ENCODE data around the gene TM9SF1. TPM values are rescaled to one million over a fixed set of nuclear protein-coding genes. Genes with fewer than 3 reads are reported as not detected.

The TM9SF1 gene
- total and polyA plus RNA-seq, 2 of the 13 experiments (the other 11 are each of a cell fraction or from before 2014, with no cell fraction given) = 83.2 to 110 TPM

DNA sequence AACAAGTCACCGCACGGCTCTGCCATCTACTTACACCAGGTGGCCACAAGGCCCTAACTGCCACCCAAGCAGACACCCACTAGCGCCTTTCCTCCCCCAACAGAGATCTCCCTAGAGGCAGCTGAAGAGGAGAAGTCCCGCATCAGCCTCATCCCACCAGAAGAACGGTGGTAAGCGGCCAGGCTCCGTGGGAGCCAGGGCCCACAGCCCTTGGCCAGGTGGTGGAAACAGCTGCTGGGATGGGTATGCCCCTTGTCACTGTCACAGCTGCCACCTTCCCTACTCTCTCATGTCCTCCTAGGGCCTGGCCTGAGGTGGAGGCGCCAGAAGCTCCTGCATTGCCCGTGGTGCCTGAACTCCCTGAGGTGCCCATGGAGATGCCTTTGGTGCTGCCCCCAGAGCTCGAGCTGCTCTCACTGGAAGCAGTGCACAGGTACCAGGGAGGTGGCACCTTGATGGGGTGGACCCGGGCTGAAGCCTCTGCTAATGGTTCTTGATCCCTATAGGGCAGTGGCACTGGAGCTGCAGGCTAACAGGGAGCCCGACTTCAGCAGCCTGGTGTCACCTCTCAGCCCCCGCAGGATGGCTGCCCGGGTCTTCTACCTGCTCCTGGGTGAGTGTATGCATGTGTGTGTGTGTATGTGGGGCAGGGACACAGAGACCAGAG, 15.8 kb downstream of the TM9SF1 start:
- FAIRE-seq (no peak), ATAC-seq (peak; percentile 0), DNase-seq (ENCODE audit: low spot score) (no peak)
- no peak overlapping the region for H3K4me3 ChIP-seq (replicated peaks in 1 of 3; ENCODE audit: insufficient read depth in 1 of 3, low read depth in 2 of 3, low read length in 3 of 3)
- ChIA-PET CTCF (ENCODE audit: low intra/inter-chr PET ratio, low total read pairs) (no interaction called here), POLR2A (interaction anchor here (0.6 to 8.1 kb wide), 15 partner anchors 9 to 128 kb away, joined by 3 to 65 read pairs (median 5); partner anchors contain the start of genes CARMIL3, CHMP4A, DCAF11 and EMC9)
- H3K4me1 ChIP-seq (ENCODE audit: insufficient read depth, low read length) = no peaks in the 10 kb centered on the region
- peaks cover 62 to 67% of the 10 kb centered on the region in 2 experiments for H3K36me3 ChIP-seq (replicated peaks in 1 of 2; ENCODE audit: control insufficient read depth in 1 of 2, insufficient read depth in 2 of 2, low read length in 2 of 2)
- H3K27ac ChIP-seq (ENCODE audit: extremely low read length, insufficient read depth, low read length) = no peak overlapping the region
- no peak overlapping the region for H3K9ac ChIP-seq (ENCODE audit: insufficient read depth, low read depth, low read length)
- no peaks in the 10 kb centered on the region for H4K20me1 ChIP-seq (ENCODE audit: insufficient read depth, low read length)
- no peaks in the 10 kb centered on the region for H3K79me2 ChIP-seq (ENCODE audit: insufficient read depth, low read length)
- H3K4me2 ChIP-seq (ENCODE audit: low read depth, low read length) = no peak overlapping the region
- intact Hi-C loops (cut with micrococcal nuclease; ENCODE audit: unreplicated experiment) = no loop called here
- 94% methylated on average over 14 of the region's 14 CpGs for WGBS (ENCODE audit: low lambda C conversion rate)
- BruUV-seq (replicated peaks) = no TSS peak
- H2AFZ ChIP-seq (ENCODE audit: low read length) = no peak overlapping the region
- no peaks in the 10 kb centered on the region for H3K9me3 ChIP-seq (ENCODE audit: low read length)
- no peaks in the 10 kb centered on the region for H3K27me3 ChIP-seq (ENCODE audit: control insufficient read depth in 1 of 2, insufficient read depth in 2 of 2, low read length in 2 of 2)
- in situ Hi-C loops (cut with HindIII; ENCODE audit: extremely low pct_ligation_motif_present, low pct_unique_long_range_greater_than_20kb) = no loop called here
- TF ChIP-seq SMAD1 (CRISPR knock-in tag; IDR thresholded peaks at IDR 0.05; ENCODE audit: borderline replicate concordance, low read depth) (no peak), KDM2A (CRISPR knock-in tag; IDR thresholded peaks at IDR 0.05; ENCODE audit: borderline replicate concordance, low read depth) (no peak), TIGD3 (CRISPR knock-in tag; IDR thresholded peaks at IDR 0.05; ENCODE audit: borderline replicate concordance) (no peak), ZNF792 (CRISPR knock-in tag; IDR thresholded peaks at IDR 0.05) (no peak), NAIF1 (CRISPR knock-in tag; IDR thresholded peaks at IDR 0.05; ENCODE audit: borderline replicate concordance) (no peak), MAFF (IDR thresholded peaks at IDR 0.05; ENCODE audit: low read depth, low read length) (no peak), ZNF580 (CRISPR knock-in tag; IDR thresholded peaks at IDR 0.05; ENCODE audit: borderline replicate concordance, low read depth) (no peak), THAP9 (CRISPR knock-in tag; IDR thresholded peaks at IDR 0.05; ENCODE audit: borderline replicate concordance) (no peak), RBFOX2 (IDR thresholded peaks at IDR 0.05; ENCODE audit: low read depth, low read length) (peak; percentile 45), ZNF451 (CRISPR knock-in tag; IDR thresholded peaks at IDR 0.05) (no peak), AGO2 (optimal IDR thresholded peaks at IDR 0.05; ENCODE audit: low read depth, low read length) (peak; percentile 94)
- TF ChIP-seq, protein P1, sequence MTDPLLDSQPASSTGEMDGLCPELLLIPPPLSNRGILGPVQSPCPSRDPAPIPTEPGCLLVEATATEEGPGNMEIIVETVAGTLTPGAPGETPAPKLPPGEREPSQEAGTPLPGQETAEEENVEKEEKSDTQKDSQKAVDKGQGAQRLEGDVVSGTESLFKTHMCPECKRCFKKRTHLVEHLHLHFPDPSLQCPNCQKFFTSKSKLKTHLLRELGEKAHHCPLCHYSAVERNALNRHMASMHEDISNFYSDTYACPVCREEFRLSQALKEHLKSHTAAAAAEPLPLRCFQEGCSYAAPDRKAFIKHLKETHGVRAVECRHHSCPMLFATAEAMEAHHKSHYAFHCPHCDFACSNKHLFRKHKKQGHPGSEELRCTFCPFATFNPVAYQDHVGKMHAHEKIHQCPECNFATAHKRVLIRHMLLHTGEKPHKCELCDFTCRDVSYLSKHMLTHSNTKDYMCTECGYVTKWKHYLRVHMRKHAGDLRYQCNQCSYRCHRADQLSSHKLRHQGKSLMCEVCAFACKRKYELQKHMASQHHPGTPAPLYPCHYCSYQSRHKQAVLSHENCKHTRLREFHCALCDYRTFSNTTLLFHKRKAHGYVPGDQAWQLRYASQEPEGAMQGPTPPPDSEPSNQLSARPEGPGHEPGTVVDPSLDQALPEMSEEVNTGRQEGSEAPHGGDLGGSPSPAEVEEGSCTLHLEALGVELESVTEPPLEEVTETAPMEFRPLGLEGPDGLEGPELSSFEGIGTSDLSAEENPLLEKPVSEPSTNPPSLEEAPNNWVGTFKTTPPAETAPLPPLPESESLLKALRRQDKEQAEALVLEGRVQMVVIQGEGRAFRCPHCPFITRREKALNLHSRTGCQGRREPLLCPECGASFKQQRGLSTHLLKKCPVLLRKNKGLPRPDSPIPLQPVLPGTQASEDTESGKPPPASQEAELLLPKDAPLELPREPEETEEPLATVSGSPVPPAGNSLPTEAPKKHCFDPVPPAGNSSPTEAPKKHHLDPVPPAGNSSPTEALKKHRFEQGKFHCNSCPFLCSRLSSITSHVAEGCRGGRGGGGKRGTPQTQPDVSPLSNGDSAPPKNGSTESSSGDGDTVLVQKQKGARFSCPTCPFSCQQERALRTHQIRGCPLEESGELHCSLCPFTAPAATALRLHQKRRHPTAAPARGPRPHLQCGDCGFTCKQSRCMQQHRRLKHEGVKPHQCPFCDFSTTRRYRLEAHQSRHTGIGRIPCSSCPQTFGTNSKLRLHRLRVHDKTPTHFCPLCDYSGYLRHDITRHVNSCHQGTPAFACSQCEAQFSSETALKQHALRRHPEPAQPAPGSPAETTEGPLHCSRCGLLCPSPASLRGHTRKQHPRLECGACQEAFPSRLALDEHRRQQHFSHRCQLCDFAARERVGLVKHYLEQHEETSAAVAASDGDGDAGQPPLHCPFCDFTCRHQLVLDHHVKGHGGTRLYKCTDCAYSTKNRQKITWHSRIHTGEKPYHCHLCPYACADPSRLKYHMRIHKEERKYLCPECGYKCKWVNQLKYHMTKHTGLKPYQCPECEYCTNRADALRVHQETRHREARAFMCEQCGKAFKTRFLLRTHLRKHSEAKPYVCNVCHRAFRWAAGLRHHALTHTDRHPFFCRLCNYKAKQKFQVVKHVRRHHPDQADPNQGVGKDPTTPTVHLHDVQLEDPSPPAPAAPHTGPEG (CRISPR knock-in tag; IDR thresholded peaks at IDR 0.05) = no peak
